HG02610 (cell line): ENCODE measurements around the gene TEAD1.

Experiments
- ATAC-seq: cut with Tn5 transposase; IDR thresholded peaks from one replicate; pipeline ENCODE4 v1.9.1; 2021; ENCODE audit warnings: mild to moderate bottlenecking, moderate library complexity; ENCODE audit not compliant: unreplicated experiment

Gene TEAD1

GRCh38 chr11:12924650-12925049, 250.4 kb downstream of the TEAD1 start:
- no peak for ATAC-seq

- no peak for ATAC-seq
Observed at GRCh38 chr11:12925520-12925919, 251.3 kb downstream of the TEAD1 start.

- ATAC-seq, result no peak
Observed at GRCh38 chr11:12927221-12927620, 253.0 kb downstream of the TEAD1 start.

GRCh38 chr11:12927886-12928285, 253.7 kb downstream of the TEAD1 start:
- ATAC-seq, result no peak

- no peak for ATAC-seq
Observed at GRCh38 chr11:12930850-12931249, 256.6 kb downstream of the TEAD1 start.

GRCh38 chr11:12932485-12932884, 258.3 kb downstream of the TEAD1 start:
- ATAC-seq, result no peak

- ATAC-seq, result no peak
Observed at GRCh38 chr11:12936200-12936599, 262.0 kb downstream of the TEAD1 start.

GRCh38 chr11:12938590-12939247, 264.5 kb downstream of the TEAD1 start:
- no peak for ATAC-seq

- ATAC-seq, result no peak
Observed at GRCh38 chr11:12941671-12942070, 267.4 kb downstream of the TEAD1 start.

GRCh38 chr11:12942157-12942556, 267.9 kb downstream of the TEAD1 start:
- ATAC-seq, result no peak

- ATAC-seq, result no peak
Observed at GRCh38 chr11:12943311-12943710, 269.1 kb downstream of the TEAD1 start.

- ATAC-seq, result no peak
Observed at GRCh38 chr11:12944889-12945288, 270.7 kb downstream of the TEAD1 start.

GRCh38 chr11:12949453-12949852, 275.2 kb downstream of the TEAD1 start:
- ATAC-seq, result no peak

GRCh38 chr11:12950670-12951069, 276.4 kb downstream of the TEAD1 start:
- no peak for ATAC-seq

GRCh38 chr11:12951376-12951775, 277.2 kb downstream of the TEAD1 start:
- ATAC-seq, result no peak

- ATAC-seq, result no peak
Observed at GRCh38 chr11:12952094-12952493, 277.9 kb downstream of the TEAD1 start.

- ATAC-seq, result no peak
Observed at GRCh38 chr11:12958986-12959385, 284.8 kb downstream of the TEAD1 start.

GRCh38 chr11:12961615-12962014, 287.4 kb downstream of the TEAD1 start:
- ATAC-seq, result no peak

- no peak for ATAC-seq
Observed at GRCh38 chr11:12962306-12962705, 288.1 kb downstream of the TEAD1 start.

- no peak for ATAC-seq
Observed at GRCh38 chr11:12963051-12963450, 288.8 kb downstream of the TEAD1 start.

GRCh38 chr11:12963792-12964536, 289.7 kb downstream of the TEAD1 start:
- peak; percentile 61 for ATAC-seq

- ATAC-seq, result no peak
Observed at GRCh38 chr11:12964650-12965049, 290.4 kb downstream of the TEAD1 start.

- no peak for ATAC-seq
Observed at GRCh38 chr11:12966002-12966401, 291.8 kb downstream of the TEAD1 start.
